ENCODE measurements around the gene PLIN4. TPM values are rescaled to one million over a fixed set of nuclear protein-coding genes. Genes with fewer than 3 reads are reported as not detected.

PLIN4 gene
- total RNA-seq, 2 donors from 2014 or later = 3.4 to 7.1 TPM

DNA sequence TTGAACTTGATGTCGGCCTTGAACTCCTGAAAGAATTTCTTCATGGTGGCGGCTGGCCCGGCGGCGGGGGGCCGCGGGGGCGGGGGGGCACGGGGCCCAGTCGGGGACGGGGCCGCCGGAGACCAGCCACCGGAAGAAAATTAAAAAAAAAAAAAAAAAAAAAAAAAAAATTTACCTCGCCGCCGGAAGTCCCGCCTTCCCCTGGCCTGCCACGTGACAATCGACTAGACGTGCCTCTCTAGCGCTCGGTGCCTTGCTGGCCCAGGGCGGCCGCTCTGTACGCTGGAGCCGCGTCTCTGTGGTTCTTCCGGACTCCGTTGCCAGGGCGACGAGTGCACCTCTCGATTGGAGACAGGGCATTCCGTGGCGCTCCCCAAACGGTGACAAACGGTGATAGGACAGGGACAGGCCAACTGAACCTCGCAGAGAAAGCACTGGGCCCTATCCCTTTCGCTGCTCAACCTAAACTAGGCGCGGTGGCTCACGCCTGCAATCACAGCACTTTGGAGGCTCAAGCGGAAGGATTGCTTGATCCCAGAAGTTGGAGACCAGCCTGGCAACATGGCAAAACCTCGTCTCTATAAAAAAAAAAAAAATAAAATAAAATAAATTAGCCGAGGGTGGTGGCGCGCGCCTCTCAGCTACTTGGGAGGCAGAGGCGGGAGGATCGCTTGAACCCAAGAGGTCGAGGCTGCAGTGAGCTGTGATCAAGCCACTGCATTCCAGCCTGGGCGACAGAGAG is 60.5 kb downstream of the PLIN4 start, which contains the start of gene UBXN6:
Gene UBXN6, minus strand, starts transcription at position 141 of the 742 bp plus-strand sequence. Its CDS starts 97 bp downstream, at position 44.
- ATAC-seq (ENCODE audit: insufficient number of reproducible peaks, low FRiP score, low read depth) (peak; percentile 84), DNase-seq (ENCODE audit: low spot score) (peak; percentile 97)
- Histone ChIP-seq H3K9me3 (no peaks in the 10 kb centered on the region), H3K4me1 (ENCODE audit: control insufficient read depth in 1 of 2, low read depth in 2 of 2) (peaks cover 15 to 16% of the 10 kb centered on the region in 2 donors), H3K27me3 (replicated peaks; ENCODE audit: insufficient read depth) (no peaks in the 10 kb centered on the region), H3K27ac (peak within 1 kb of the TSS; percentile 58 to 69), H3K4me3 (peak within 1 kb of the TSS; percentile 86), H3K36me3 (peaks cover 14% of the 10 kb centered on the region)
- TF ChIP-seq, protein P1, sequence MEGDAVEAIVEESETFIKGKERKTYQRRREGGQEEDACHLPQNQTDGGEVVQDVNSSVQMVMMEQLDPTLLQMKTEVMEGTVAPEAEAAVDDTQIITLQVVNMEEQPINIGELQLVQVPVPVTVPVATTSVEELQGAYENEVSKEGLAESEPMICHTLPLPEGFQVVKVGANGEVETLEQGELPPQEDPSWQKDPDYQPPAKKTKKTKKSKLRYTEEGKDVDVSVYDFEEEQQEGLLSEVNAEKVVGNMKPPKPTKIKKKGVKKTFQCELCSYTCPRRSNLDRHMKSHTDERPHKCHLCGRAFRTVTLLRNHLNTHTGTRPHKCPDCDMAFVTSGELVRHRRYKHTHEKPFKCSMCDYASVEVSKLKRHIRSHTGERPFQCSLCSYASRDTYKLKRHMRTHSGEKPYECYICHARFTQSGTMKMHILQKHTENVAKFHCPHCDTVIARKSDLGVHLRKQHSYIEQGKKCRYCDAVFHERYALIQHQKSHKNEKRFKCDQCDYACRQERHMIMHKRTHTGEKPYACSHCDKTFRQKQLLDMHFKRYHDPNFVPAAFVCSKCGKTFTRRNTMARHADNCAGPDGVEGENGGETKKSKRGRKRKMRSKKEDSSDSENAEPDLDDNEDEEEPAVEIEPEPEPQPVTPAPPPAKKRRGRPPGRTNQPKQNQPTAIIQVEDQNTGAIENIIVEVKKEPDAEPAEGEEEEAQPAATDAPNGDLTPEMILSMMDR (IDR thresholded peaks at IDR 0.05) = peak; percentile 9

DNA sequence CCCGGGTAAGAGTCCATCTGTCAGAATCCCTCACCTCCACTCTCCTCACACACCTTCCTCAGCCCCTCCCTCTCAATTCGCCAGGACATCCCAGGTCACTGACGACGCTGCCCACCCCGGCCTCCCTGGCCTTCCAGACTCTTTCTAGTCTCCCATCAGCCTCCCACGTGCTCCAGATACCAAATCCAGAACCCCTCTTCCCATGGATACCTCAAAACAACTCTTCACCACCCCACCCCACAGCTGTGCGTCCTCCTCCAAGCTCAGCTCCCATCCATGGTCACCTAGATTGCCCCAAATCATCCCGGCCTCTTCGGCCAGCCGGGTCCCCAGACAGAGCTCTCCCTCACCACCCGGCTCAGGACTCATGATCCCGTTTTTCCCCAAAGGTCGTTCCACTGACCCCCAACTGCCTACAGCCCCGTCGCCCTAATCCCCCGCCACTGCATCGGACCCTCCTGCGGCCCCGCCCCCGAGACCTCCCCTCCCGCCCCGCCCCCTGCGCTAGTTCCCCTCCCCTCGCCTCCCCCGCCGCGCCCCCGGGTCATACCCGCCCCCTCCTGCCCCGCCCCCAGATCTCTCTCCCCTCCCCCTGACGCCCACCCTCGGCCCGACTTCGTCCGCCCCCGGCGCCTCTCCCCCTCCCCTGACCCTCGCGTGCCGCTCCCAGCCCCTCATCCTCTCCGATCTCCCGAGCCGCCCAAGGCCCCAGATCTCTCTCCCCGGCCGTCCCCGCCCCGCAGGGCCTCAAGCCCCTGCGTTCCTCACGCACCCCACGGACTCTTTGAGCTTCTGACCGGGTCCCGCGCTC is 61.2 kb downstream of the PLIN4 start:
- TF ChIP-seq, protein P1 (IDR thresholded peaks at IDR 0.05) = no peak
- Histone ChIP-seq H3K36me3 (peaks cover 22% of the 10 kb centered on the region), H3K27me3 (replicated peaks; ENCODE audit: insufficient read depth) (no peaks in the 10 kb centered on the region), H3K27ac (peak overlapping the region; percentile 36 to 69), H3K9me3 (no peaks in the 10 kb centered on the region), H3K4me1 (ENCODE audit: control insufficient read depth in 1 of 2, low read depth in 2 of 2) (peaks cover 15 to 16% of the 10 kb centered on the region in 2 donors), H3K4me3 (peak overlapping the region; percentile 86)
- DNase-seq (ENCODE audit: low spot score) (no peak), ATAC-seq (ENCODE audit: insufficient number of reproducible peaks, low FRiP score, low read depth) (no peak)

DNA sequence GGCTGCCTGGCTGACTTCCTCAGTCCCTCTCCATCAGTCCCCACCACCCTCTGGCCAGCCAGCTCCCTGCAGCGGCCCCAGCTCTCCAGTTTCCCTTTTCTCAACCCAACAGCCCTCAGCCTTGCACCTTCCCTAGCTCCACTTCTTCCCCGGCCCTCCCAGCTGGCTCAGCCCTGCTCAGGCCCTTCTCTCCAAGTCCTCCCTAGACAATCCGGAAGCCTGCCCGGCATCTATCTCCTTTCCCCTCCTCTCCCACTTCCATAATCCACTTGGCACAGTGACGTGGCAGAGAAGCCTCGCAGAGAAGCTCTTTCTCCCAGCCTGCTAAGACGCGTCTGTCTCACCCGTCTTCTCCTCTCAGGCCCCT is 61.8 kb downstream of the PLIN4 start:
- DNase-seq (ENCODE audit: low spot score) = no peak

DNA sequence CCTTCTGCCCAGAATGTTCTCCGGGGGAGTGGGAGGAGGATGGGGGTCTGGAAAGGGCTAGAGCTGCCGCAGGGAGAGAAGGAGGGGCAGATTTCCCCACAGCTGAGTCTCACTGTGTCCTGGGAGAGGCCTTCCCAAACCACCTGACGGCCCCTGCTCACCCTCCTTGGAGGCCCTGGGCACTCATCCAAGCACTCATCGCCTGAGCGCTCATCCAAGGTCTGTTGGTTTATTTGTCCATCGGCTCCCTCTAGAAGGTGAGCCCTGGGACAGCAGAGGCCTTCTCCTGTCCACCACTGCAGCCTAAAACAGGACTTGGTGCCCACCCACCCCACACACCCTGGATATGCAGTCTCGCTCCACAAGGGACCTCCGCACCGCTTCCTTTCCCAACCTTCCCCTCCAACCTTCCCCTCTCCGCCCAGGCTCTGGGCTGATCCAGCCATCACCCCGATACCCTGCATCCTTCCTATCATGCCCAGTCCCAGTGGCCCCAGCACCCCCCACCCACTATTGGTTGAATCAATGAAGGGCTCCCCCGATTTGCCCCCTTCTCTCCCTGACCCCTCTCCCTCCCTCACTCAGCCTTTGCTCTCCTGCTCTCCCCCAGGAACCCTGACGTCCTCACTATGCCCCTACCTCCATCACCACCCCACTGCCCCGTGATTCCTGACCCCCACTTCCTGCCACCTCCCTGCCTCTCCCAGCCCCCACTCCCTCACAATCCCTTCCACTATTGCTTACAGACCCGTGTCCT is 62.4 kb downstream of the PLIN4 start:
- ATAC-seq (ENCODE audit: insufficient number of reproducible peaks, low FRiP score, low read depth) = no peak
- Histone ChIP-seq H3K27me3 (replicated peaks; ENCODE audit: insufficient read depth) (no peaks in the 10 kb centered on the region), H3K27ac (peak overlapping the region in 1 of 2 donors; percentile 36), H3K4me3 (peak overlapping the region; percentile 86), H3K4me1 (ENCODE audit: control insufficient read depth in 1 of 2, low read depth in 2 of 2) (peaks cover 15 to 16% of the 10 kb centered on the region in 2 donors), H3K9me3 (no peaks in the 10 kb centered on the region), H3K36me3 (peaks cover 33% of the 10 kb centered on the region)
- TF ChIP-seq, protein P1 (IDR thresholded peaks at IDR 0.05) = no peak
- DNase-seq (ENCODE audit: low spot score) = no peak

More for the DNA sequence above, 61.8 kb downstream of the PLIN4 start:
- H3K4me1 ChIP-seq (ENCODE audit: control insufficient read depth in 1 of 2, low read depth in 2 of 2) = peaks cover 15 to 16% of the 10 kb centered on the region in 2 donors
- no peaks in the 10 kb centered on the region for H3K9me3 ChIP-seq
- H3K36me3 ChIP-seq = peaks cover 28% of the 10 kb centered on the region
- TF ChIP-seq, protein P1 (IDR thresholded peaks at IDR 0.05) = no peak
- peak overlapping the region in 1 of 2 donors; percentile 36 for H3K27ac ChIP-seq
- peak overlapping the region; percentile 86 for H3K4me3 ChIP-seq
- no peak for ATAC-seq (ENCODE audit: insufficient number of reproducible peaks, low FRiP score, low read depth)
- H3K27me3 ChIP-seq (replicated peaks; ENCODE audit: insufficient read depth) = no peaks in the 10 kb centered on the region

All from thoracic aorta (tissue), 2 donors.